HG03196 (cell line): ENCODE measurements around the gene APOC4.
"Not testable (repeated sequence)": the region's sequence is repeated elsewhere in the genome, so short reads cannot be mapped to it uniquely, and the experiment has no call there.

Source experiments
- ATAC-seq: cut with Tn5 transposase; IDR thresholded peaks from one replicate; pipeline ENCODE4 v1.9.1; 2021; ENCODE audit not compliant: unreplicated experiment

The APOC4 gene, protein sequence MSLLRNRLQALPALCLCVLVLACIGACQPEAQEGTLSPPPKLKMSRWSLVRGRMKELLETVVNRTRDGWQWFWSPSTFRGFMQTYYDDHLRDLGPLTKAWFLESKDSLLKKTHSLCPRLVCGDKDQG

DNA sequence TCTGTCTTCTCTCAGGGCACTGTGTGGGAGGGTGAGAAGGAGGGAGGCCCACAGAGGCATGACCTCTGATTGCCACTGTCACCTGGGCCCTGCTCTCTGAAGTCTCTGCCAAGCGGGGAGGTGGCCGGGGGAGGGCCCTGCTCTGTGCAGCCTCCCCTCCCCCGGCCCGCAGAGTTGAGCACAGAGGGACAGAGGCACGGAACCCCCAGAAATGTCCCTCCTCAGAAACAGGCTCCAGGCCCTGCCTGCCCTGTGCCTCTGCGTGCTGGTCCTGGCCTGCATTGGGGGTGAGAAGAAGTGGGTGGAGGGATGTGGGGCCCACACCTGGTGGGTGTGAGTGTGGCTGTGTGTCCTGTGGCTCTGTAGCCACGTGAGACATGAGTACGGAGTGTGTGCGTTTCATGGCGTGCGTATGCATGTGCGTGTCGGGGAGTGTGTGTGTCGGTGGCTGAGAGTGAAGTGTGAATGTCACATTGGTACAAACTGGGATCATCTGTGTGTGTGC is at the start of gene APOC4:
Gene APOC4, plus strand, starts transcription at position 171 of the 505 bp plus-strand sequence. Its CDS starts 41 bp downstream, at position 212.
- no peak for ATAC-seq

DNA sequence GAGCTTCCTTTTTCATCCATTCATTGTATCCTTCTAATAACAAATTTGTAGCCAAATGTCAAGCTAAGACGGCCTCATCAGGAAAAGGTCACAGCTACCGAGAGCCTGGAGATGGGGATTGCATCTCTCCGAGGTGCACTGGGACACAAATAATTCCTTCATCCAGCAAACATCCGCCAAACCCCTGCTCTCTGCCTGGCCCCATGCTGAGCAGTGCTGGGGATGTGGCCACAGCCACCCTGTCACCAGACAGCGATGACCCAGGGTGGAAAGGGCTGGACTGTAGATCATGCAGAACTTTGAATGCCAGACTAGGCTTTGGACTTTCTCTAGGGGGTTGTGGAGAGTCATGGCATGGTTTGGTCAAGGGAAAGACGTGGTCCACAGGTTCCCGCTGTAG is 49.1 kb upstream of the APOC4 start:
- ATAC-seq, result no peak

DNA sequence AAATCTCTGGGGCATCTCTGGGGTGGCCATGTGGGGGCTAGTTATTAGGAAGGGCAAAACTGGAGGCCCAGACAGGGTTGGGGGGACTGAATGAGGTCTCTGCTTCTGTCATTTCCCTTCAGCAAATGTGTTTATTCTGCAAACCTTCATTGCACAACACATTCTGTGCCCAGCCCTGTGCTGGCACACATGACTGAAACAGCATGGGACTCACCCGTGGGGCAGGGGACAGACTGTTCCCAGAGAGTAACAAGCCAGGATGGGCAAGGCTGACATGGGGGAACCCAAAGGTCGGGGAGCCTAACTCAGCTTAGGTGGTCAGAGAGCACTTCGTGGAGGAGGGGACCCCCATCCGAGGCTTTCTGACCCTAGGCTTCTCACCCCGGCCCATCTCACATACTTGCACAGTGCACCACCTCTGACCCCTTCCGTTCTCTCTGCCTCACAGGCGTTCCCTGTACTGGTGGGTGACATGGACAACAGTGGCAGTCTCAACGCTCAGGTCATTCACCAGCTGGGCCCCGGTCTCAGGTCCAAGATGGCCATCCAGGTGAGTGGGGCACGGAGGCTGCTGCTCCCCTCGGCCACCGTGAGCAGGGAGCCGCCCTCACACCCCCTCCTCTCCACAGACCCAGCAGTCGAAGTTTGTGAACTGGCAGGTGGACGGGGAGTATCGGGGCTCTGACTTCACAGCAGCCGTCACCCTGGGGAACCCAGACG is 48.5 kb upstream of the APOC4 start:
- ATAC-seq, result no peak

DNA sequence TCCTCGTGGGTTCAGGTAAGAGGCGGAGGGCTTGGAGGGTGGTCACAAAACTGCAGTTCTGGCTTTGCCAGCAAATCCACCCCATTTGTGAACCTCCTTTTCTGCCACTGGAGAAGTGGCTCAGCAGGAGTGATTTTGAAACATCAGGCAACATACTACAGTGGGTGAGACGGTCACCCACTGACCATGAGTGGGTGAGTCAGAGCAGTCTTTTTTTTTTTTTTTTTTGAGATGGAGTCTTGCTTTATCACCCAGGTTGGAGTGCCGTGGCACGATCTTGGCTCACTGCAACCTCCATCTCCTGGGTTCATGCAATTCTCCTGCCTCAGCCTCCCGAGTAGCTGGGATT is 48.0 kb upstream of the APOC4 start:
- ATAC-seq, result no peak

DNA sequence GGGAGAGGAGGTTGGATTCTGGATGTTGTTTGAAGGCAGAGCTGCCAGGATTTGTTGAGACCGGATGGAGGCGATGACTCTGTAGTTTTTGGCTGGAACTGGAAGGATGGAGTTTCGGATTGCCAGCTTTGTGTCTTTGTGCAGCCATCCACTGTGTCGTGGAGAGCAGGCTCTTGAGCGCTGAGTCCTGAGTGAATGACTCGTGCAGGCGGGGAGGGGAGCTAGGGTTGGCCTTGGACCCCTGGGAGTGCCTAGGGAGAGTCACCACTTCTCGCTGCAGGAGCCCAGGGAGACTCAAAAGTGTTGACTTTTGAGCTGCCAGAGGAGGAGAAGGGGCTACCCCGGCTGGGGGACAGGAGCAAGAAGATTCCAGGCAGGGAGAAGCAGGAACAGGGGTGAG is 47.1 kb upstream of the APOC4 start:
- ATAC-seq, result no peak

DNA sequence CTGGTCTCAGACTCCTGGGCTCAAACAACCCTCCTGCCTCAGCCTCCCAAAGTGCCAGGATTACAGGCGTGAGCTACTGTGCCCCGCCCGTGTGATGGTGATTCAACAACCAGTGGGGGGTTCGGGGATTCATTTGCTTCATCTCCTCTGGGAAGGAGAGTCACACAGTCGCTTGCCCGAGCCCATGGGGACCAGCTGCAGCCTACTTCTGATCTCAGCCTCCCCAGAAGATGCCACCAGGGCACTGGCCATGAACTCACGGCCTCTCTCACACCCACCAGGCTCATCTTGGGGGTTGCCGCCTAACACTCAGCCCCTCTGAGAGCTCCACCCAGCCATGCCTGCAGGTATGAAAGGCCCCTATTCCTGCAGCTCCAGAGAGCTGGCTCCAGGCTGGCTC is 44.2 kb upstream of the APOC4 start:
- no peak for ATAC-seq

DNA sequence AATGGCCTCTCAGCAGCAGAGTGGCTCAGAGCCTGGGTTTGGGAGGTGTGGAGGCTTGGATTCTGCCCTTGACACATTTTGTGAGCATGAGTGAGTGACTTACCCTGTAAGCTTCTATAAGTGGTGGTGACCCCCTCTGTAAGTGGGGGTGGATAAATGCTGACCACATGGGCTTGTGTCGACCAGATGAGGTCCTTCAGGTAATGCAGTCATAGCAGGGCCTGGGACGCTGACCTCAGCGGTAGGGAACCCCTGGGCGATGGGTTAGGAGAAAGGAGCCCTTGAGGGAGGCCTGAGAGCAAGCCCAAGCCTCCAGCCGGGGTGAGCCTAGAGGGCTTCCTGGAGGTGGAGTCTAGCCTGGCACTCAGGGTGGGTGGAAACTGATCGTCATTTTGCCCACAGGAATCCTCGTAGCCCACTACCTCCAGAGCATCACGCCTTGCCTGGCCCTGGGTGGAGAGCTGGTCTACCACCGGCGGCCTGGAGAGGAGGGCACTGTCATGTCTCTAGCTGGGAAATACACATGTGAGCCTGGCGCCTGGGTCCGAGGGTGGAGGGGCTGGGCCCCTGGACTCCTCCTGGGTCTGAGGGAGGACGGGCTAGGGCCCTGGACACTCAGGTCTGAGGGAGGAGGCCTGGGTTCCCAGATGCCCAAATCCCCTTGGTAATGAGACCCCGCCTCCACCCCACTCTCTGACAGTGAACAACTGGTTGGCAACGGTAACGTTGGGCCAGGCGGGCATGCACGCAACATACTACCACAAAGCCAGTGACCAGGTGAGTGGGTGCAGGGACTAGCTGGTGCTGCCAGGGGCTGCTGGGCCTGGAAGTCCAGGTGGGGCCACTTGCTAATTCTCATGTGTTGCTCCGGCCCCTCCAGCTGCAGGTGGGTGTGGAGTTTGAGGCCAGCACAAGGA is 41.5 kb upstream of the APOC4 start:
- no peak for ATAC-seq

DNA sequence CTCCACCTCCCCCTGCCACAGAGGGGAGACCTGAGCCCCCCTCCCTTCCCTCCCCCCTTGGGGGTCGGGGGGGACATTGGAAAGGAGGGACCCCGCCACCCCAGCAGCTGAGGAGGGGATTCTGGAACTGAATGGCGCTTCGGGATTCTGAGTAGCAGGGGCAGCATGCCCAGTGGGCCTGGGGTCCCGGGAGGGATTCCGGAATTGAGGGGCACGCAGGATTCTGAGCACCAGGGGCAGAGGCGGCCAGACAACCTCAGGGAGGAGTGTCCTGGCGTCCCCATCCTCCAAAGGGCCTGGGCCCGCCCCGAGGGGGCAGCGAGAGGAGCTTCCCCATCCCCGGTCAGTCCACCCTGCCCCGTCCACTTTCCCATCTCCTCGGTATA is 38.8 kb upstream of the APOC4 start:
- ATAC-seq, result no peak

DNA sequence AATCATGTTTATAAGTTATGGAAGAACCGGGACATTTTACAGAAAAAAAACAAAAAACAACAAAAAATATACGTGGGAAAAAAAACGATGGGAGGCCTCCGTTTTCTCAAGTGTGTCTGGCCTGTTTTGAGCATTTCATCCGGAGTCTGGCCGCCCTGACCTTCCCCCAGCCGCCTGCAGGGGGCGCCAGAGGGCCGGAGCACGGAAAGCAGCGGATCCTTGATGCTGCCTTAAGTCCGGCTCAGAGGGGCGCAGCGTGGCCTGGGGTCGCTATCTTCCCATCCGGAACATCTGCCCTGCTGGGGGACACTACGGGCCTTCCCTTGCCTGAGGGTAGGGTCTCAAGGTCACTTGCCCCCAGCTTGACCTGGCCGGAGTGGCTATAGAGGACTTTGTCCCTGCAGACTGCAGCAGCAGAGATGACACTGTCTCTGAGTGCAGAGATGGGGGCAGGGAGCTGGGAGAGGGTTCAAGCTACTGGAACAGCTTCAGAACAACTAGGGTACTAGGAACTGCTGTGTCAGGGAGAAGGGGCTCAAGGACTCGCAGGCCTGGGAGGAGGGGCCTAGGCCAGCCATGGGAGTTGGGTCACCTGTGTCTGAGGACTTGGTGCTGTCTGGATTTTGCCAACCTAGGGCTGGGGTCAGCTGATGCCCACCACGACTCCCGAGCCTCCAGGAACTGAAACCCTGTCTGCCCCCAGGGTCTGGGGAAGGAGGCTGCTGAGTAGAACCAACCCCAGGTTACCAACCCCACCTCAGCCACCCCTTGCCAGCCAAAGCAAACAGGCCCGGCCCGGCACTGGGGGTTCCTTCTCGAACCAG is 38.2 kb upstream of the APOC4 start:
- no peak for ATAC-seq

DNA sequence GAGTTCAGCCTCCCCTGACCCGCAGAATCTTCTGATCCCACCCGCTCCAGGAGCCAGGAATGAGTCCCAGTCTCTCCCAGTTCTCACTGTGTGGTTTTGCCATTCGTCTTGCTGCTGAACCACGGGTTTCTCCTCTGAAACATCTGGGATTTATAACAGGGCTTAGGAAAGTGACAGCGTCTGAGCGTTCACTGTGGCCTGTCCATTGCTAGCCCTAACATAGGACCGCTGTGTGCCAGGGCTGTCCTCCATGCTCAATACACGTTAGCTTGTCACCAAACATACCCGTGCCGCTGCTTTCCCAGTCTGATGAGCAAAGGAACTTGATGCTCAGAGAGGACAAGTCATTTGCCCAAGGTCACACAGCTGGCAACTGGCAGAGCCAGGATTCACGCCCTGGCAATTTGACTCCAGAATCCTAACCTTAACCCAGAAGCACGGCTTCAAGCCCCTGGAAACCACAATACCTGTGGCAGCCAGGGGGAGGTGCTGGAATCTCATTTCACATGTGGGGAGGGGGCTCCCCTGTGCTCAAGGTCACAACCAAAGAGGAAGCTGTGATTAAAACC is 37.5 kb upstream of the APOC4 start:
- no peak for ATAC-seq

DNA sequence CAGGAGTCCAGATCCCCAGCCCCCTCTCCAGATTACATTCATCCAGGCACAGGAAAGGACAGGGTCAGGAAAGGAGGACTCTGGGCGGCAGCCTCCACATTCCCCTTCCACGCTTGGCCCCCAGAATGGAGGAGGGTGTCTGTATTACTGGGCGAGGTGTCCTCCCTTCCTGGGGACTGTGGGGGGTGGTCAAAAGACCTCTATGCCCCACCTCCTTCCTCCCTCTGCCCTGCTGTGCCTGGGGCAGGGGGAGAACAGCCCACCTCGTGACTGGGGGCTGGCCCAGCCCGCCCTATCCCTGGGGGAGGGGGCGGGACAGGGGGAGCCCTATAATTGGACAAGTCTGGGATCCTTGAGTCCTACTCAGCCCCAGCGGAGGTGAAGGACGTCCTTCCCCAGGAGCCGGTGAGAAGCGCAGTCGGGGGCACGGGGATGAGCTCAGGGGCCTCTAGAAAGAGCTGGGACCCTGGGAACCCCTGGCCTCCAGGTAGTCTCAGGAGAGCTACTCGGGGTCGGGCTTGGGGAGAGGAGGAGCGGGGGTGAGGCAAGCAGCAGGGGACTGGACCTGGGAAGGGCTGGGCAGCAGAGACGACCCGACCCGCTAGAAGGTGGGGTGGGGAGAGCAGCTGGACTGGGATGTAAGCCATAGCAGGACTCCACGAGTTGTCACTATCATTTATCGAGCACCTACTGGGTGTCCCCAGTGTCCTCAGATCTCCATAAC is 36.4 kb upstream of the APOC4 start, which contains the start of gene APOE:
Gene APOE, plus strand, starts transcription at position 360 of the 724 bp plus-strand sequence. CDS start 829 bp downstream, outside the sequence.
- ATAC-seq, result no peak

DNA sequence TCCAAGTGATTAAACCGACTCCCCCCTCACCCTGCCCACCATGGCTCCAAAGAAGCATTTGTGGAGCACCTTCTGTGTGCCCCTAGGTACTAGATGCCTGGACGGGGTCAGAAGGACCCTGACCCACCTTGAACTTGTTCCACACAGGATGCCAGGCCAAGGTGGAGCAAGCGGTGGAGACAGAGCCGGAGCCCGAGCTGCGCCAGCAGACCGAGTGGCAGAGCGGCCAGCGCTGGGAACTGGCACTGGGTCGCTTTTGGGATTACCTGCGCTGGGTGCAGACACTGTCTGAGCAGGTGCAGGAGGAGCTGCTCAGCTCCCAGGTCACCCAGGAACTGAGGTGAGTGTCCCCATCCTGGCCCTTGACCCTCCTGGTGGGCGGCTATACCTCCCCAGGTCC is 34.4 kb upstream of the APOC4 start:
- no peak for ATAC-seq

DNA sequence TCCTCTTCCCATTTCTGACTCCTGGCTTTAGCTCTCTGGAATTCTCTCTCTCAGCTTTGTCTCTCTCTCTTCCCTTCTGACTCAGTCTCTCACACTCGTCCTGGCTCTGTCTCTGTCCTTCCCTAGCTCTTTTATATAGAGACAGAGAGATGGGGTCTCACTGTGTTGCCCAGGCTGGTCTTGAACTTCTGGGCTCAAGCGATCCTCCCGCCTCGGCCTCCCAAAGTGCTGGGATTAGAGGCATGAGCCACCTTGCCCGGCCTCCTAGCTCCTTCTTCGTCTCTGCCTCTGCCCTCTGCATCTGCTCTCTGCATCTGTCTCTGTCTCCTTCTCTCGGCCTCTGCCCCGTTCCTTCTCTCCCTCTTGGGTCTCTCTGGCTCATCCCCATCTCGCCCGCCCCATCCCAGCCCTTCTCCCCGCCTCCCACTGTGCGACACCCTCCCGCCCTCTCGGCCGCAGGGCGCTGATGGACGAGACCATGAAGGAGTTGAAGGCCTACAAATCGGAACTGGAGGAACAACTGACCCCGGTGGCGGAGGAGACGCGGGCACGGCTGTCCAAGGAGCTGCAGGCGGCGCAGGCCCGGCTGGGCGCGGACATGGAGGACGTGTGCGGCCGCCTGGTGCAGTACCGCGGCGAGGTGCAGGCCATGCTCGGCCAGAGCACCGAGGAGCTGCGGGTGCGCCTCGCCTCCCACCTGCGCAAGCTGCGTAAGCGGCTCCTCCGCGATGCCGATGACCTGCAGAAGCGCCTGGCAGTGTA is 33.8 kb upstream of the APOC4 start:
- ATAC-seq, result no peak

DNA sequence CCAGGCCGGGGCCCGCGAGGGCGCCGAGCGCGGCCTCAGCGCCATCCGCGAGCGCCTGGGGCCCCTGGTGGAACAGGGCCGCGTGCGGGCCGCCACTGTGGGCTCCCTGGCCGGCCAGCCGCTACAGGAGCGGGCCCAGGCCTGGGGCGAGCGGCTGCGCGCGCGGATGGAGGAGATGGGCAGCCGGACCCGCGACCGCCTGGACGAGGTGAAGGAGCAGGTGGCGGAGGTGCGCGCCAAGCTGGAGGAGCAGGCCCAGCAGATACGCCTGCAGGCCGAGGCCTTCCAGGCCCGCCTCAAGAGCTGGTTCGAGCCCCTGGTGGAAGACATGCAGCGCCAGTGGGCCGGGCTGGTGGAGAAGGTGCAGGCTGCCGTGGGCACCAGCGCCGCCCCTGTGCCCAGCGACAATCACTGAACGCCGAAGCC is 33.2 kb upstream of the APOC4 start:
- no peak for ATAC-seq

DNA sequence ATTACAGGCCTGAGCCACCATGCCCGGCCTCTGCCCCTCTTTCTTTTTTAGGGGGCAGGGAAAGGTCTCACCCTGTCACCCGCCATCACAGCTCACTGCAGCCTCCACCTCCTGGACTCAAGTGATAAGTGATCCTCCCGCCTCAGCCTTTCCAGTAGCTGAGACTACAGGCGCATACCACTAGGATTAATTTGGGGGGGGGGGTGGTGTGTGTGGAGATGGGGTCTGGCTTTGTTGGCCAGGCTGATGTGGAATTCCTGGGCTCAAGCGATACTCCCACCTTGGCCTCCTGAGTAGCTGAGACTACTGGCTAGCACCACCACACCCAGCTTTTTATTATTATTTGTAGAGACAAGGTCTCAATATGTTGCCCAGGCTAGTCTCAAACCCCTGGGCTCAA is 32.3 kb upstream of the APOC4 start:
- ATAC-seq, result no peak

DNA sequence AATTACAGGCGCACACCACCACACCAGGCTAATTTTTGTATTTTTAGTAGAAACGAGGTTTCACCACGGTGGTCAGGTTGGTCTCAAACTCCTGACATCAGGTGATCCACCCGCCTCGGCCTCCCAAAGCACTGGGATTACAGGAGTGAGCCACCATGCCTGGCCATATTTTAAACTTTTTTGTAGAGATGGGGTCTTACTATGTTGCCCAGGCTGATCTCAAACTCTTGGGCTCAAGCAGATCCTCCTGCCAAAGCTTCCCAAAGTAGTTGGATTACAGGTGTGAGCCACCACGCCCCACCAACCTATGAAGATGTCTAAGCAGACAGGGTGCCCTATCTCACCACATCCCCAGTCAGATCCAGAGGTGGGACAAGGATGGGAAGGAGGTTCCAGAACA is 30.1 kb upstream of the APOC4 start:
- not testable (repeated sequence) for ATAC-seq

DNA sequence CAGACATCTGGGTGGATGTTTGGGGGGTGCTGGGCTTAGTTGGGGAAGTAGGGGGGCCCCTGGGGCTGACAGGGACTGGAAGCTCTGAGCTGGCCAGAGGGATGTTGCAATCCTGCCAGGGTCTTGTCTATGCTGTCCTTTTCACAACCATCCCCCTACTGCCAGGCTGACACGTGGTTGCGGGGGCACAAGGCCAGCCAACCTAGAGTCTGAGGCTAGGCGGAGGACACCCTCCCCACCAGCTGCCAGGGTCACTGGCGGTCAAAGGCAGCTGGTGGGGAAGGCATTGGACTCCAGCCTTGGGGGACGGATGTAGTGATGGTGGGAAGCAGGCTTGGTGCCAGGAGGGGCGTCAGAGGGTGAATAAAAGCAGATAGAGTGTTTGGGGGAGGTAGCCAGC is 29.2 kb upstream of the APOC4 start:
- no peak for ATAC-seq

DNA sequence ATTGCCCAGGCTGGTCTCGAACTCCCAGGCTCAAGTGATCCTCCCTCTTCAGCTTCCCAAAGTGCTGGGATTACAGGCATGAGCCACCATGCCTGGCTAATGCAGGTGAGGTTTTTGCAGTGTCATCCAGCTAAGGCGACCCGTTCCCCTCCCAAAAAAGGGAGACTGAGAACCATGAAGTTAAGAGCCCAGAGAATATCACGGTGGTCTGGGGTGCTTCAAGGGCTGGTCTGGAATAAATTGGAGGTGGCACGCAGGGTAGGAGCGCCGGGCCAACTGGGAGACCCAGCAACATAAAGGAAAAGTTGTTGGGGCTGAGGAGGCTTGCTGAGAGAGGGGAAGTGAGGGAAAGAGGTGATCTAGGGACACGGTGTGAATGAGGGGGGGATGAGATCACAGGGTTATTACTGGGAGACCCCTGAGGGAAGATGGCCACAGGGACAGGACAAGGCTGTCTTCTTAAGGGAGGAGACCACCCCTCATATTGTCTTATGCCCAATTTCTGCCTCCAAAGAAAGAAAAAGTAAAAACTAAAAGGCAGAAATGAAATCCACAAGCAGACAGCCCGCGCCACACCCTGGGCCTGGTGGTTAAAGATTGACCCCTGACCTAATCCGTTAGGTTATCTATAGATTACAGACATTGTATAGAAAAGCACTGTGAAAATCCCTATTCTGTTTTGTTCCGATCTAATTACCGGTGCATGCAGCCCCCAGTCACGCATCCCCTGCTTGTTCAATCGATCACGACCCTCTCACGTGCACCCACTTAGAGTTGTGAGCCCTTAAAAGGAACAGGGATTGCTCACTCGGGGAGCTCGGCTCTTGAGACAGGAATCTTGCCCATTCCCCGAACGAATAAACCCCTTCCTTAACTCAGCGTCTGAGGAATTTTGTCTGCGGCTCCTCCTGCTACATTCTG is 28.3 kb upstream of the APOC4 start:
- ATAC-seq, result not testable (repeated sequence)
